ENCODE data around the gene DCBLD1.

The DCBLD1 gene

GRCh38 chr6:117561128-117561527, 78.7 kb downstream of the DCBLD1 start:
- DNase-seq = no peak

- DNase-seq = no peak
Observed at GRCh38 chr6:117564681-117565080, 82.2 kb downstream of the DCBLD1 start.

- no peak for DNase-seq
Observed at GRCh38 chr6:117568247-117568646, 85.8 kb downstream of the DCBLD1 start.

- DNase-seq = no peak
Observed at GRCh38 chr6:117568831-117569410, 86.4 kb downstream of the DCBLD1 start.

- DNase-seq = no peak
Observed at GRCh38 chr6:117573006-117573680, 90.7 kb downstream of the DCBLD1 start.

GRCh38 chr6:117574198-117574597, 91.7 kb downstream of the DCBLD1 start:
- no peak for DNase-seq

- no peak for DNase-seq
Observed at GRCh38 chr6:117585647-117586046, 103.2 kb downstream of the DCBLD1 start.

GRCh38 chr6:117590447-117590846, 108.0 kb downstream of the DCBLD1 start:
- DNase-seq = no peak

GRCh38 chr6:117591405-117591804, 108.9 kb downstream of the DCBLD1 start:
- DNase-seq = no peak

- no peak for DNase-seq
Observed at GRCh38 chr6:117592983-117593759, 110.7 kb downstream of the DCBLD1 start.

GRCh38 chr6:117595099-117595923, 112.8 kb downstream of the DCBLD1 start:
- no peak for DNase-seq

- no peak for DNase-seq
Observed at GRCh38 chr6:117597755-117598154, 115.3 kb downstream of the DCBLD1 start.

Measured in CD4-positive, alpha-beta T cell treated with Interleukin-15 for 1 hour (primary cell).